Measurements from ENCODE around the gene NFIB. TPM values are rescaled to one million over a fixed set of nuclear protein-coding genes. Genes with fewer than 3 reads are reported as not detected.

Gene NFIB
- total RNA-seq, 1 experiment from 2014 or later: 18.6 TPM

DNA sequence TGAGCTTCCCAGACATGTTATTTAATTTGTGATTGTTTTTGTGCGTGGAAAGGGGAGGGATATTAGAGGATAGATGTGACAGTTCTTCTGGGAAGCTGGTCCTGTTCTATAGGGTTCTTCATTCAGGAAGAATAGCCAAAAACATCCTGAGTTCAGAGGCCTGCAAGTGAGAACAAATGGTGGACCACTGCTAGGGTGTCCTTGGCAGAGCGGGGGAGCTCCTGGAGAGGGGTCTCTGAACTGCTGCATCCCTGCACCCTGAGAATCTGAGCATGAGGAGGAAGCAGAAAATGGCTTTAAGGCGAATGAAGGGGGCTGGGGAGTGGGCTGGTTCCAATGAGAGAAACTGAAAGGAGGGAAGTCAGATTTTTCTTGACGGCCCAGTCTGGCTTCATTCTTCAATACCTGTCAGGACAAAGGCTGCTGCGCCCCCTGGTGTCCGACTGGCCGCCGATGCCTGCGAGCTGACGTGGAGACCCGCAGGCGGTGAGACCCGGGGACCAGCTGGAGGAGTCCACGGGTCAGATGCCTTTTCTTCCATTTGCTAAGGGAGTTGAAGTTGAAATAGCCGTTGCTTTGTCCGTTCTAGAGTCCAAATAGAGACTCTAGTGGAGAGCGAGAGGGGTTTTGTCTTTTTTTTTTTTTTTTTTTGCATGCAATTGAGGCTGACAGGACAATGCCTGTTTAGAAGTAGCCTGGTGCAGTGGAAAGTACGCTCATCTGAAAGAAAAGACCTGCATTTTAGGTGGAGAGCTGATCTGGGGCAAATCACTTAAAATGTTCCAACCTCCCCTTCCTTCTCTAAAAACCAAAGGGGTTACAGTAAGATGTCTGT lies 39.5 kb upstream of the NFIB start:
- Histone ChIP-seq H3K4me3 (ENCODE audit: low read length) (peak overlapping the region; percentile 55), H3K27ac (ENCODE audit: low read length) (no peak overlapping the region), H3K9ac (ENCODE audit: low read length) (no peak overlapping the region), H2AFZ (ENCODE audit: low read length) (peak overlapping the region; percentile 76), H3K9me2 (replicated peaks; ENCODE audit: low read length) (no peaks in the 10 kb centered on the region), H3K4me2 (ENCODE audit: low read length) (peak overlapping the region; percentile 80), H3K27me3 (ENCODE audit: low read length) (no peaks in the 10 kb centered on the region), H3K9me3 (ENCODE audit: low read length) (no peaks in the 10 kb centered on the region), H4K20me1 (ENCODE audit: low read length) (no peaks in the 10 kb centered on the region), H3F3A (ENCODE audit: low read length, unreplicated experiment) (no peaks in the 10 kb centered on the region), H3K4me1 (ENCODE audit: insufficient read depth, low read length) (0 out of 2 replicates have a peak, but pooled peaks cover 3% of the 10 kb centered on the region), H3K36me3 (ENCODE audit: low read depth, low read length) (no peaks in the 10 kb centered on the region), H3K79me2 (ENCODE audit: low read length) (no peaks in the 10 kb centered on the region)
- TF ChIP-seq EZH2phosphoT487 (IDR thresholded peaks at IDR 0.05; ENCODE audit: borderline replicate concordance, low read length): no peak
- TF ChIP-seq, protein P1, sequence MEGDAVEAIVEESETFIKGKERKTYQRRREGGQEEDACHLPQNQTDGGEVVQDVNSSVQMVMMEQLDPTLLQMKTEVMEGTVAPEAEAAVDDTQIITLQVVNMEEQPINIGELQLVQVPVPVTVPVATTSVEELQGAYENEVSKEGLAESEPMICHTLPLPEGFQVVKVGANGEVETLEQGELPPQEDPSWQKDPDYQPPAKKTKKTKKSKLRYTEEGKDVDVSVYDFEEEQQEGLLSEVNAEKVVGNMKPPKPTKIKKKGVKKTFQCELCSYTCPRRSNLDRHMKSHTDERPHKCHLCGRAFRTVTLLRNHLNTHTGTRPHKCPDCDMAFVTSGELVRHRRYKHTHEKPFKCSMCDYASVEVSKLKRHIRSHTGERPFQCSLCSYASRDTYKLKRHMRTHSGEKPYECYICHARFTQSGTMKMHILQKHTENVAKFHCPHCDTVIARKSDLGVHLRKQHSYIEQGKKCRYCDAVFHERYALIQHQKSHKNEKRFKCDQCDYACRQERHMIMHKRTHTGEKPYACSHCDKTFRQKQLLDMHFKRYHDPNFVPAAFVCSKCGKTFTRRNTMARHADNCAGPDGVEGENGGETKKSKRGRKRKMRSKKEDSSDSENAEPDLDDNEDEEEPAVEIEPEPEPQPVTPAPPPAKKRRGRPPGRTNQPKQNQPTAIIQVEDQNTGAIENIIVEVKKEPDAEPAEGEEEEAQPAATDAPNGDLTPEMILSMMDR (conservative IDR thresholded peaks at IDR 0.05; ENCODE audit: low read depth, low read length): peak; percentile 87
- DNase-seq (peak; percentile 82), ATAC-seq (peak; percentile 89)
- ChIA-PET CTCF (interaction anchor here (0.5 to 1.2 kb wide), 4 partner anchors 47 to 924 kb away, joined by 3 to 17 read pairs (median 3); no protein-coding TSS in a partner anchor), POLR2A (ENCODE audit: unreplicated experiment) (interaction anchor here (0.7 kb wide), 1 partner anchor 73 kb away, joined by 22 read pairs; no protein-coding TSS in a partner anchor)
- BruUV-seq (replicated peaks): no TSS peak
- intact Hi-C loops (cut with micrococcal nuclease): loop anchor here (1.0 to 5.0 kb wide), 3 partner anchors 49 to 926 kb away; no protein-coding TSS in a partner anchor

DNA sequence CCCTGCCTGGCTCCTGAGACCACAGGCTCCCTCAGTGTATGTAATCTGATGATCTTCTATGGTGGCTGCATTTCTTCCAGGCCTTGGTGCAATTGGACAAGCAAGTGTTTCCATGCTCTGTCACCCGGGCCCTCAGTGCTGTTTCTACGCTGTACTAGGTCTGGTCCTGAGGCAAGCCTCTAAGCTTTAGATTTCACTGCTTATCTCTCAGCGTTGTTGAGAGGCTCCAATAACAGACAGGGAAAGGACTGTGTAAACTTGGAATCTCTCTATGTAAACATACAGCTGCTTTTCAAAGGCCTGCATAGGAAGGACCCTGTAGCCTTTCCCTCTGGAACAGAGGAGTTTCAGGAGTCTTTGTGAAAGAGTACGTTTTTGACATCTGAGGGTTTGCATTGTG lies 38.6 kb upstream of the NFIB start:
- H3K9me2 ChIP-seq (replicated peaks; ENCODE audit: low read length): no peaks in the 10 kb centered on the region
- no peaks in the 10 kb centered on the region for H3F3A ChIP-seq (ENCODE audit: low read length, unreplicated experiment)
- H3K4me2 ChIP-seq (ENCODE audit: low read length): no peak overlapping the region
- no peaks in the 10 kb centered on the region for H3K79me2 ChIP-seq (ENCODE audit: low read length)
- H3K9me3 ChIP-seq (ENCODE audit: low read length): no peaks in the 10 kb centered on the region
- H3K36me3 ChIP-seq (ENCODE audit: low read depth, low read length): no peaks in the 10 kb centered on the region
- intact Hi-C loops (cut with micrococcal nuclease): loop anchor here (5.0 kb wide), 2 partner anchors 50 to 905 kb away; no protein-coding TSS in a partner anchor
- TF ChIP-seq EZH2 (IDR thresholded peaks at IDR 0.05; ENCODE audit: low read length, unreplicated experiment) (no peak), EZH2phosphoT487 (IDR thresholded peaks at IDR 0.05; ENCODE audit: borderline replicate concordance, low read length) (no peak)
- TF ChIP-seq, protein P1 (conservative IDR thresholded peaks at IDR 0.05; ENCODE audit: low read depth, low read length): no peak
- H3K27ac ChIP-seq (ENCODE audit: low read length): no peak overlapping the region
- H2AFZ ChIP-seq (ENCODE audit: low read length): no peak overlapping the region
- CTCF ChIA-PET: interaction anchor here (0.6 kb wide), 1 partner anchor 1318 kb away, joined by 4 read pairs; no protein-coding TSS in a partner anchor
- H3K4me3 ChIP-seq (ENCODE audit: low read length): no peak overlapping the region
- H3K4me1 ChIP-seq (ENCODE audit: insufficient read depth, low read length): peaks cover 3% of the 10 kb centered on the region; the same call in 1 of the 2 replicates
- no peak overlapping the region for H3K9ac ChIP-seq (ENCODE audit: low read length)
- DNase-seq (no peak), ATAC-seq (no peak)
- POLR2A ChIA-PET (ENCODE audit: unreplicated experiment): no interaction called here
- no peaks in the 10 kb centered on the region for H4K20me1 ChIP-seq (ENCODE audit: low read length)
- no TSS peak for BruUV-seq (replicated peaks)
- no peaks in the 10 kb centered on the region for H3K27me3 ChIP-seq (ENCODE audit: low read length)

All from PC-3 (cell line).